Measurements from ENCODE around the gene CUEDC2.

CUEDC2 gene

GRCh38 chr10:102400598-102401341, 31.6 kb downstream of the CUEDC2 start:
- no peak overlapping the region for H3K4me3 ChIP-seq (ENCODE audit: low read length)
- TF ChIP-seq CTCF (IDR thresholded peaks at IDR 0.05; ENCODE audit: insufficient read depth, low read depth, low read length, missing control alignments): no peak
- DNase-seq (ENCODE audit: low read depth): no peak

GRCh38 chr10:102400076-102400475, 32.3 kb downstream of the CUEDC2 start:
- no peak for TF ChIP-seq CTCF (IDR thresholded peaks at IDR 0.05; ENCODE audit: insufficient read depth, low read depth, low read length, missing control alignments)
- H3K4me3 ChIP-seq (ENCODE audit: low read length): no peak overlapping the region
- no peak for DNase-seq (ENCODE audit: low read depth)

- H3K4me3 ChIP-seq (ENCODE audit: low read length): peak overlapping the region; percentile 45
- DNase-seq (ENCODE audit: low read depth): peak; percentile 87
- peak; percentile 64 for TF ChIP-seq CTCF (IDR thresholded peaks at IDR 0.05; ENCODE audit: insufficient read depth, low read depth, low read length, missing control alignments)
These were observed 33.0 kb downstream of the CUEDC2 start for GRCh38 chr10:102399217-102400021.

- H3K4me3 ChIP-seq (ENCODE audit: low read length): no peak overlapping the region
- DNase-seq (ENCODE audit: low read depth): no peak
- TF ChIP-seq CTCF (IDR thresholded peaks at IDR 0.05; ENCODE audit: insufficient read depth, low read depth, low read length, missing control alignments): no peak
These were observed 34.0 kb downstream of the CUEDC2 start for GRCh38 chr10:102398172-102399020.

- no peak overlapping the region for H3K4me3 ChIP-seq (ENCODE audit: low read length)
- TF ChIP-seq CTCF (IDR thresholded peaks at IDR 0.05; ENCODE audit: insufficient read depth, low read depth, low read length, missing control alignments): no peak
- no peak for DNase-seq (ENCODE audit: low read depth)
These were observed 34.9 kb downstream of the CUEDC2 start for GRCh38 chr10:102397222-102398171.

- no peak for TF ChIP-seq CTCF (IDR thresholded peaks at IDR 0.05; ENCODE audit: insufficient read depth, low read depth, low read length, missing control alignments)
- DNase-seq (ENCODE audit: low read depth): no peak
- no peak overlapping the region for H3K4me3 ChIP-seq (ENCODE audit: low read length)
These were observed 35.6 kb downstream of the CUEDC2 start for GRCh38 chr10:102396730-102397151.

Measured in epithelial cell of esophagus (primary cell).